LNCaP clone FGC (cell line): Measurements from ENCODE around the gene INMT.

Experiments used
- DNase-seq: peaks from one replicate; pipeline ENCODE4 v3.0.0-alpha.2; 2011; ENCODE audit warnings: low read depth
- H3K4me3 ChIP-seq: 2 replicates; pipeline ENCODE4 v1.5.1; 2011; ENCODE audit warnings: mild to moderate bottlenecking, low read depth, low read length, control low read depth
- TF ChIP-seq, protein P1 (sequence below): IDR thresholded peaks from 2 replicates; pipeline ENCODE4 v1.5.1; 2012; ENCODE audit warnings: mild to moderate bottlenecking; ENCODE audit not compliant: control insufficient read depth, insufficient read depth; ENCODE audit errors: extremely low read depth

Gene INMT

DNA sequence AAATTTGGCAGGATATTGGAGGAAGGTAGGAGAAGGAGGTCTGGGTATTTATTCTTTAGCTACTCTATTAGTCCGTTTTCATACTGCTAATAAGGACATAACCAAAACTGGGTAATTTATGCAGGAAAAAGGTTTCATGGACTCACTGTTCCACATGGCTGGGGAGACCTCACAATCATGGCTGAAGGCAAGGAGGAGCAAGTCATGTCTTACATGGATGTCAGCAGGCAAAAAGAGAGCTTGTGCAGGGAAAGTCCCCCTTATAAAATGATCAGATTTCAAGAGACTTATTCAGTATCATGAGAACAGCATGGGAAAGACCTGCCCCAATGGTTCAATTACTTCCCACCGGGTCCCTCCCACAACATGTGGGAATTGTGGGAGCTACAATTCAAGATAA, 1.9 kb upstream of the INMT start:
- TF ChIP-seq, protein P1, sequence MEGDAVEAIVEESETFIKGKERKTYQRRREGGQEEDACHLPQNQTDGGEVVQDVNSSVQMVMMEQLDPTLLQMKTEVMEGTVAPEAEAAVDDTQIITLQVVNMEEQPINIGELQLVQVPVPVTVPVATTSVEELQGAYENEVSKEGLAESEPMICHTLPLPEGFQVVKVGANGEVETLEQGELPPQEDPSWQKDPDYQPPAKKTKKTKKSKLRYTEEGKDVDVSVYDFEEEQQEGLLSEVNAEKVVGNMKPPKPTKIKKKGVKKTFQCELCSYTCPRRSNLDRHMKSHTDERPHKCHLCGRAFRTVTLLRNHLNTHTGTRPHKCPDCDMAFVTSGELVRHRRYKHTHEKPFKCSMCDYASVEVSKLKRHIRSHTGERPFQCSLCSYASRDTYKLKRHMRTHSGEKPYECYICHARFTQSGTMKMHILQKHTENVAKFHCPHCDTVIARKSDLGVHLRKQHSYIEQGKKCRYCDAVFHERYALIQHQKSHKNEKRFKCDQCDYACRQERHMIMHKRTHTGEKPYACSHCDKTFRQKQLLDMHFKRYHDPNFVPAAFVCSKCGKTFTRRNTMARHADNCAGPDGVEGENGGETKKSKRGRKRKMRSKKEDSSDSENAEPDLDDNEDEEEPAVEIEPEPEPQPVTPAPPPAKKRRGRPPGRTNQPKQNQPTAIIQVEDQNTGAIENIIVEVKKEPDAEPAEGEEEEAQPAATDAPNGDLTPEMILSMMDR, result no peak
- DNase-seq, result no peak
- no peak overlapping the region for H3K4me3 ChIP-seq

DNA sequence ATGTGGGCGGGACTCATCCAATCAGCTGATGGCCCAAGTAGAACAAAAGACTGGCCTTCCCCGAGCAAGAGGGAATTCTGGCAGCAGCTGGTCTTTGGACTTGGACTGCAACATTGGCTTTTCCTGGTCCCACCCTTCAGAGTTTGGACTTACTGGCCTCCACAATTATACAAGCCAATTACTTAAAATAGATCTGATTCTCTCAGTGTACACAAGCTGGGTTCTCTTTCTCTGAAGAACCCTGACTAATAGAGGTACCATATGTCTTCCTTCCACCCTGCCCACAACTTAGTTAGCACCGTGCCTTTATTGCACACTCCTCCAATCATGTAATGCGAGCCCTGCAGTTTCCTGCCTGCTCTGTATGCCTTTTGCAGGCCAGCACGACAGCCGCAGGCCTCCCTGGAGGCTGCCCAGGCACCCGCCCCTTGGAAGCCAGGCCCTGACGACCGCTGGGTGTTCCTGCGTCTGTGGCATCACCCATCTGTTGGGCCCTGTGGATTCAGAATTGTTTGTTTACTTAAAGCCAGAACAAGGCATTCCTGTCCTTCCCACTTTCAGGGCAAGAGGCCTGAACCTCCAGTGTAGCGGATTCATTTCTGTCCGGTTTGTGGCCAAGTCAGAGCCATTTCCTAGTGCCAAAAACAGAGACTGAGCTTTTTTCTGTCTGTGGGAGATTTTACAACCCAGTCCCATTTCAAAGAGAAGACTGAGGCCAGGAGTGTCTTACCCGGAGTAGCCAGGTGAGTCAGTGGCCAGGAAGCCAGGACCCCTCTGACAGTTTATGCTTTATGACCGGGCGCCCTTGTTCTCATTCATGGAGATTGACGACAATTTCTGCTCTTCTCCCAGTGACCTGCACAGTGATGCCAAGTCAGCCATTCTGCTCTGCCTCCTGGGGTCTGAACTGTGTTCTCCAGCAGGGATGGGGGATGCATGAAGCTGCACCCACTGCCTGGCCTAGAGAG, 968 bp upstream of the INMT start:
- TF ChIP-seq, protein P1, result no peak
- no peak overlapping the region for H3K4me3 ChIP-seq
- no peak for DNase-seq

DNA sequence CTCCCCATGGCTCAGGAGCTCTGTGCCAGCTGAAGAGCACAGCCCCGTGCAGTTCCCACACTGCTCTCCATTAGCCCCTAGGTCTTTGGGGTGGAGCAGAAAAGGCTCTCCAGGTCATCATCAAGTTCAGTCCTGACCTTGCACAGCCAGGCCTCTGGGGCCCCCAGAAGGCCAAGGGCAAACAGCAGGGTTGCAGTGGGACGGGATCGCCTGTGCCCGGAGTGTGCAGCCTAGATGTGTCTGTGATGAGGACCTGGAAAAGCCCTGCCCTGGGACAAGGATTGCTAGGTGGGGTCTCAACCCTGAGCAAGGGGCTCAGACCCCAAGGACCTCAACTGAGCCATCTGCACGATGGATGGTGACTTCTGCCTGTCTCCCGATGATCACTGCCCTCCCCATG, 549 bp downstream of the INMT start:
- H3K4me3 ChIP-seq, result no peak overlapping the region
- DNase-seq, result no peak
- TF ChIP-seq, protein P1, result no peak

DNA sequence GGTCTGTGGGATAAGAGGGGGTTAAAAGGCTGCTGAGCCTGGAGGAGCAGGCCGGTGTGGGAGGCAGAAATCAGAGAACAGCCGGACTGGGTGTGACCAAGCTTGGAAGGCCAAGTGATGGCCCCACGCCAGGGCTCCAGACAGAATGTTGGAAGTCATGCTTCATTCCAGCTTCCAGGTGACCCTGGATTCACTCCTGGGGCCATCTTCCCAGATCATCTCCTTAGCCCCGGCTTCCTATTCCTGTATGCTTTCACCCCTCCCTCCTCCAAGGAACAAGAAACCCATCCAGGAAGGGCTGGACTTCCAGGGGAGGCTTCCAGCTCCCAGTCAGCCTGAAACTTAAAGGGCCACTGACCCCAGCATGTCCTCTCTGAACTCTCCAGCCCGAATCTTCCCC, 1.0 kb downstream of the INMT start:
- DNase-seq, result no peak
- TF ChIP-seq, protein P1, result no peak
- no peak overlapping the region for H3K4me3 ChIP-seq

DNA sequence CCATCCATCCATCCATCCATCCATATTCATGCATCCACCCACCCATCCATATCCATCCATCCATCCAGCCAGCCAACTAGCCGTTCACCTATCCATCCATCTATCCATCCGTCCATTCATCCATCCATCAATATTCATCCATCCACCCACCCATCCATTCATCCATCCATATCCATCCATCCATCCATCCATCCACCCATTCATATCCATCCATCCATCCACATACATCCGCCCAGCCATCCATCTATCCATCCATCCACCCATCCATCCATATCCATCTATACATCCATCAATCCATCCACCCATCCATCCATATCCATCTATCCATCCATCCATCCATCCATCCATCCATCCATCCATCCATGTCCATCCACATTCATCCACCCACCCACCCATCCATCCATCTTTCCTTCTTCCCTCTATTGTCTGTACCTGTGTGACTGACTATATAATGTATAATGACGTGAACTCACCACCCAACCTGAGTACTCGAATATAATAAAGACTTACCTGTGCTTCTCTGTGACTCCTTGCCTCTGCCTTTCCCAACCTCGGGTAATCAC, 2.5 kb downstream of the INMT start:
- H3K4me3 ChIP-seq, result no peak overlapping the region
- DNase-seq, result no peak
- TF ChIP-seq, protein P1, result no peak

DNA sequence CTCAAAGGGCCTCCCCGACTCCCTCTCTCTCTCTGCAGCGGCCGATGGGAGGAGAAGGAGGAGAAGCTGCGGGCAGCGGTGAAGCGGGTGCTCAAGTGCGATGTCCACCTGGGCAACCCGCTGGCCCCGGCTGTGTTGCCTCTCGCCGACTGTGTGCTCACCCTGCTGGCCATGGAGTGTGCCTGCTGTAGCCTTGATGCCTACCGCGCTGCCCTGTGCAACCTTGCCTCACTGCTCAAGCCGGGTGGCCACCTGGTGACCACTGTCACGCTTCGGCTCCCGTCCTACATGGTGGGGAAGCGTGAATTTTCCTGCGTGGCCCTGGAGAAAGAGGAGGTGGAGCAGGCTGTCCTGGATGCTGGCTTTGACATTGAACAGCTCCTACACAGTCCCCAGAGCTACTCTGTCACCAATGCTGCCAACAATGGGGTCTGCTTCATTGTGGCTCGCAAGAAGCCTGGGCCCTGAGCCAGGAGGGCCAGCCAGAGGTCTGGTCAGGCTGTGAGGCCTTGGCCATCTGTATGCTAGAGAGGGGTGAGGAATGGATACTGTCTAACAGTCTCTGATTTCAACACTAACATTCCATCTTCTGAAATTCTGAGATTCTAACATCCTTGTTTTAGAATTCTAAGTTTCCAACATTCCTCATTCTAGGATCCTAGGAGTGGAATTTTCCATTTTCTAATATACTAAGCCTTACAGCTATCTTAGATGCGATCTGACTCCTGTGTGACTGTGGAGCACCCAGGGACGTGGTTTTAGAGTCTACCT, 3.6 kb downstream of the INMT start:
- TF ChIP-seq, protein P1, result no peak
- no peak overlapping the region for H3K4me3 ChIP-seq
- no peak for DNase-seq
